A549 (cell line): ENCODE data around the gene SLC22A24. TPM values are rescaled to one million over a fixed set of nuclear protein-coding genes. Genes with fewer than 3 reads are reported as not detected.
"Not testable (repeated sequence)": the region's sequence is repeated elsewhere in the genome, so short reads cannot be mapped to it uniquely, and the experiment has no call there.

ENCODE experiments used
- ATAC-seq, 2 experiments: fragments of 200-7000 bp in 1 of 2; fragments of >200 bp in 1 of 2; cut with Nextera tagmentation in 1 of 2; cut with Tn5 transposase in 1 of 2; 3 replicates each; pipeline versions ENCODE4 v1.8.0 to v1.9.1; 2018 to 2020; ENCODE audit warnings: mild to moderate bottlenecking in 1 of 2, moderate library complexity in 1 of 2
- CTCF ChIA-PET: fragments of 300-600 bp; sonication (Branson Sonifier 250); formaldehyde crosslinking; extraction: SDS; loops from one replicate; lab custom pipeline; 2021; ENCODE audit warnings: antibody characterized with exemption, inconsistent platforms; lab: Yijun Ruan, JAX
- POLR2A ChIA-PET: fragments of 350-600 bp; formaldehyde crosslinking; extraction: SDS; loops from one replicate; lab custom pipeline; 2021; ENCODE audit warnings: antibody characterized with exemption, inconsistent platforms; lab: Yijun Ruan, JAX
- DNase-seq, 2 experiments: peaks; one replicate each; pipeline versions ENCODE4 v3.0.0 to v3.0.0-alpha.2; 2011 to 2016; ENCODE audit warnings: low read depth in 1 of 2, low spot score in 1 of 2
- FAIRE-seq: peaks from 2 replicates; lab custom pipeline; 2011; peaks lifted over from hg19 to GRCh38; lab: Jason Lieb, UNC
- H3K27ac ChIP-seq, 2 experiments: fragments of >200 bp; sonication (Bioruptor Twin); formaldehyde crosslinking; 3 replicates each; pipeline ENCODE4 v1.5.1; 2016 to 2017
- H3K4me1 ChIP-seq: fragments of >200 bp; sonication (Bioruptor Twin); formaldehyde crosslinking; 3 replicates; pipeline ENCODE4 v1.6.1; 2016
- H3K4me2 ChIP-seq: fragments of >200 bp; sonication (Bioruptor Twin); formaldehyde crosslinking; 3 replicates; pipeline ENCODE4 v1.6.1; 2016
- H3K4me3 ChIP-seq: fragments of >200 bp; sonication (Bioruptor Twin); formaldehyde crosslinking; 3 replicates; pipeline ENCODE4 v1.5.1; 2016
- H3K9me3 ChIP-seq: fragments of >200 bp; sonication (Bioruptor Twin); formaldehyde crosslinking; 3 replicates; pipeline ENCODE4 v1.6.1; 2016
- CBX8 ChIP-seq: fragments of 200-600 bp; sonication (generic); IDR thresholded peaks from 2 replicates; pipeline ENCODE4 v1.6.1; 2016
- CHD4 ChIP-seq: fragments of 200-600 bp; sonication (generic); IDR thresholded peaks from 2 replicates; pipeline ENCODE4 v1.6.1; 2016; ENCODE audit warnings: antibody characterized with exemption, mild to moderate bottlenecking, borderline replicate concordance
- EHF ChIP-seq: fragments of 250-450 bp; sonication (Bioruptor Pico); IDR thresholded peaks from 2 replicates; pipeline ENCODE4 v1.5.0; 2020; ENCODE audit warnings: mild to moderate bottlenecking
- FOSB ChIP-seq: fragments of 250-450 bp; sonication (Bioruptor Pico); IDR thresholded peaks from 2 replicates; pipeline ENCODE4 v1.5.0; 2020; ENCODE audit warnings: mild to moderate bottlenecking, moderate library complexity
- FOSL2 ChIP-seq, 2 experiments: fragments of 450-650 bp in 1 of 2; fragments of >200 bp in 1 of 2; sonication (Bioruptor Twin) in 1 of 2; formaldehyde crosslinking; IDR thresholded peaks; 2 replicates each; pipeline versions ENCODE4 v1.5.0 to v1.6.1; 2016 to 2020; ENCODE audit warnings: mild to moderate bottlenecking in 1 of 2, moderate library complexity in 1 of 2
- HOXB13 ChIP-seq: fragments of 250-450 bp; sonication (Bioruptor Pico); IDR thresholded peaks from 2 replicates; pipeline ENCODE4 v1.5.0; 2020; ENCODE audit warnings: low read depth, mild to moderate bottlenecking, moderate library complexity
- HOXB5 ChIP-seq: fragments of 250-450 bp; sonication (Bioruptor Pico); IDR thresholded peaks from 2 replicates; pipeline ENCODE4 v1.5.0; 2020; ENCODE audit warnings: mild to moderate bottlenecking, moderate library complexity
- JUNB ChIP-seq: fragments of >200 bp; sonication (Bioruptor Twin); formaldehyde crosslinking; IDR thresholded peaks from 2 replicates; pipeline ENCODE4 v1.6.1; 2016
- KDM1A ChIP-seq: fragments of 200-600 bp; sonication (generic); IDR thresholded peaks from 2 replicates; pipeline ENCODE4 v1.6.1; 2016; ENCODE audit warnings: low read depth, mild to moderate bottlenecking
- KDM5A ChIP-seq: fragments of 200-600 bp; sonication (generic); IDR thresholded peaks from 2 replicates; pipeline ENCODE4 v1.6.1; 2016; ENCODE audit warnings: antibody characterized with exemption, mild to moderate bottlenecking
- MAFK ChIP-seq: fragments of 450-650 bp; IDR thresholded peaks from 2 replicates; pipeline ENCODE4 v1.6.1; 2014; ENCODE audit not compliant: partially characterized antibody
- MAZ ChIP-seq: fragments of 150-350 bp; IDR thresholded peaks from 2 replicates; pipeline ENCODE4 v1.6.1; 2014; ENCODE audit warnings: antibody characterized with exemption, low read depth, low read length, borderline replicate concordance
- POLR2AphosphoS2 ChIP-seq: conservative IDR thresholded peaks from 2 replicates; pipeline ENCODE4 v1.6.1; 2012; ENCODE audit warnings: low read length, improper control_type of control experiment, inconsistent platforms
- RARB ChIP-seq: fragments of 250-450 bp; sonication (Bioruptor Pico); IDR thresholded peaks from 2 replicates; pipeline ENCODE4 v1.8.0; 2021; ENCODE audit warnings: mild to moderate bottlenecking, moderate library complexity
- RFX5 ChIP-seq: fragments of 450-650 bp; IDR thresholded peaks from 2 replicates; pipeline ENCODE4 v1.7.1; 2014; ENCODE audit warnings: antibody characterized with exemption, mild to moderate bottlenecking, moderate library complexity
- ZC3H11A ChIP-seq: fragments of 450-650 bp; IDR thresholded peaks from 2 replicates; pipeline ENCODE4 v1.6.1; 2014; ENCODE audit warnings: antibody characterized with exemption, mild to moderate bottlenecking
- ZSCAN20 ChIP-seq: fragments of 250-450 bp; sonication (Bioruptor Pico); IDR thresholded peaks from 2 replicates; pipeline ENCODE4 v1.8.0; 2022; ENCODE audit warnings: mild to moderate bottlenecking, moderate library complexity
- WGBS: methylation state at CpG from one replicate; pipeline ENCODE4 v1.1.6; 2017; ENCODE audit errors: missing lambda C conversion rate; 5-methylcytosine and 5-hydroxymethylcytosine counted together
- polyA plus RNA-seq, 4 experiments: library from polyadenylated mRNA; depleted of rRNA in 3 of 4; stranded (reverse); fragments of >200 nt; fragmentation: RNase III in 1 of 4; extraction: RNeasy Plus Mini Kit Qiagen cat#74134 plus additional on column Dnase treatment in 1 of 4; gene quantifications; 2 replicates in 3 of 4; 3 replicates in 1 of 4; pipeline ENCODE4 v1.2.3, GENCODE V29; 2011 to 2017
- TF ChIP-seq, protein P1 (sequence below): fragments of >200 bp; sonication (Bioruptor Twin); formaldehyde crosslinking; IDR thresholded peaks from 3 replicates; pipeline ENCODE4 v1.6.1; 2016
- TF ChIP-seq, protein P2 (sequence below): fragments of 250-450 bp; sonication (Bioruptor Pico); IDR thresholded peaks from 2 replicates; pipeline ENCODE4 v1.5.0; 2020; ENCODE audit warnings: low read depth, mild to moderate bottlenecking, moderate library complexity
- TF ChIP-seq, protein P3 (sequence below): IDR thresholded peaks from 2 replicates; pipeline ENCODE4 v1.6.1; 2012
- TF ChIP-seq, protein P4 (sequence below): IDR thresholded peaks from 2 replicates; pipeline ENCODE4 v1.6.1; 2012
- TF ChIP-seq, protein P5 (sequence below): fragments of 150-350 bp; IDR thresholded peaks from 2 replicates; pipeline ENCODE4 v1.6.1; 2014; ENCODE audit warnings: low read depth, mild to moderate bottlenecking, low read length

Gene SLC22A24
- polyA plus RNA-seq, 2 of the 4 experiments (the other 2 are of a cell fraction) = not detected

DNA sequence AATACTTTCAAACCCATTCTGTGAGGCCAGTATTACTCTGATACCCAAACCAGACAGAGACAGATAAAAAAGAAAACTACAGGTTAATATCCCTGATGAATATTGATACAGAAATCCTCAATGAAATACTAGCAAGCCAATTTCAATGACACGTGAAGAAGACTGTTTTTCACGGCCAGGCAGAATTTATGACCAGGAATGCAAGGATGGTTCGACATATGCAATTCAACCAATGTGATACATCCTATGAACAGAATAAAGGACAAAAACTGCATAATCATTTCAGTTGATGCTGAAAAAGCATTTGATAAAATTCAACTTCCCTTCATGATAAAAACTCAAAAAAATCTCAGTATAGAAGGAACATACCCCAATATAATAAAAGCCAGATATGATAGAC, 44.5 kb downstream of the SLC22A24 start:
- no peak for FAIRE-seq
- no peak for ATAC-seq
- no peak overlapping the region for H3K27ac ChIP-seq
- H3K4me2 ChIP-seq = no peak overlapping the region
- CTCF ChIA-PET = interaction anchor here (0.8 kb wide), 1 partner anchor 39 kb away, joined by 3 read pairs; no protein-coding TSS in a partner anchor
- H3K4me1 ChIP-seq = no peaks in the 10 kb centered on the region
- peaks cover 15% of the 10 kb centered on the region for H3K9me3 ChIP-seq
- H3K4me3 ChIP-seq = no peak overlapping the region
- no peak for DNase-seq
- no peak for TF ChIP-seq HOXB5 (CRISPR knock-in tag)
- TF ChIP-seq HOXB13 (CRISPR knock-in tag) = no peak
- no peak for TF ChIP-seq POLR2AphosphoS2
- no peak for TF ChIP-seq KDM1A
- TF ChIP-seq KDM5A = no peak
- no peak for TF ChIP-seq RFX5
- TF ChIP-seq ZC3H11A = no peak
- no peak for TF ChIP-seq FOSB (CRISPR knock-in tag)
- TF ChIP-seq MAZ = no peak
- TF ChIP-seq, protein P1, sequence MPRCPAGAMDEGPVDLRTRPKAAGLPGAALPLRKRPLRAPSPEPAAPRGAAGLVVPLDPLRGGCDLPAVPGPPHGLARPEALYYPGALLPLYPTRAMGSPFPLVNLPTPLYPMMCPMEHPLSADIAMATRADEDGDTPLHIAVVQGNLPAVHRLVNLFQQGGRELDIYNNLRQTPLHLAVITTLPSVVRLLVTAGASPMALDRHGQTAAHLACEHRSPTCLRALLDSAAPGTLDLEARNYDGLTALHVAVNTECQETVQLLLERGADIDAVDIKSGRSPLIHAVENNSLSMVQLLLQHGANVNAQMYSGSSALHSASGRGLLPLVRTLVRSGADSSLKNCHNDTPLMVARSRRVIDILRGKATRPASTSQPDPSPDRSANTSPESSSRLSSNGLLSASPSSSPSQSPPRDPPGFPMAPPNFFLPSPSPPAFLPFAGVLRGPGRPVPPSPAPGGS = no peak
- TF ChIP-seq, protein P2, sequence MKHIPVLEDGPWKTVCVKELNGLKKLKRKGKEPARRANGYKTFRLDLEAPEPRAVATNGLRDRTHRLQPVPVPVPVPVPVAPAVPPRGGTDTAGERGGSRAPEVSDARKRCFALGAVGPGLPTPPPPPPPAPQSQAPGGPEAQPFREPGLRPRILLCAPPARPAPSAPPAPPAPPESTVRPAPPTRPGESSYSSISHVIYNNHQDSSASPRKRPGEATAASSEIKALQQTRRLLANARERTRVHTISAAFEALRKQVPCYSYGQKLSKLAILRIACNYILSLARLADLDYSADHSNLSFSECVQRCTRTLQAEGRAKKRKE = no peak
- TF ChIP-seq MAFK = no peak
- no peak for TF ChIP-seq CHD4
- TF ChIP-seq CBX8 = no peak
- POLR2A ChIA-PET = no interaction called here
- 9% methylated on average over 3 of the region's 3 CpGs for WGBS

DNA sequence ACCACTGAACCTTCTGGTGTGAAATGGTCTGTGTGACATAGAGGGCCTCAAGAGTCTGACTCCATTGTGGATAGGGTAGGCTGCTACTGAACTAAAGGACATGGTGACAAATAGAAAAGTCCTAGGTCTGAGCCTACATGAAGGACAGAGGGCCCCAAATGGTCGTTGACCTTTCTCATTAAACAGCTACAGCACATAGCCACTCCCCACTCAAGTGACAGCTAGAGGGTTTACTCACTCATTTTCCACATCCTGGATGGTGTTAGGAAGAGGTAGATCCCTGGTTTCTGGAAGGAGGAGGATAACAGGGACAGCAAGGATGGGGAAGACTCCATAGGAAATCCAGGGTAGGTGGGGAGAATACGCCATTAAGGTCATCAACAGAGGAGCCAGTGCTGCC, 63.3 kb downstream of the SLC22A24 start:
- no peak for FAIRE-seq
- H3K4me1 ChIP-seq = no peaks in the 10 kb centered on the region
- no peak for DNase-seq
- TF ChIP-seq, protein P3, sequence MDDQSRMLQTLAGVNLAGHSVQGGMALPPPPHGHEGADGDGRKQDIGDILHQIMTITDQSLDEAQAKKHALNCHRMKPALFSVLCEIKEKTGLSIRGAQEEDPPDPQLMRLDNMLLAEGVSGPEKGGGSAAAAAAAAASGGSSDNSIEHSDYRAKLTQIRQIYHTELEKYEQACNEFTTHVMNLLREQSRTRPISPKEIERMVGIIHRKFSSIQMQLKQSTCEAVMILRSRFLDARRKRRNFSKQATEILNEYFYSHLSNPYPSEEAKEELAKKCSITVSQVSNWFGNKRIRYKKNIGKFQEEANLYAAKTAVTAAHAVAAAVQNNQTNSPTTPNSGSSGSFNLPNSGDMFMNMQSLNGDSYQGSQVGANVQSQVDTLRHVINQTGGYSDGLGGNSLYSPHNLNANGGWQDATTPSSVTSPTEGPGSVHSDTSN = no peak
- no peak for TF ChIP-seq ZSCAN20 (CRISPR knock-in tag)
- TF ChIP-seq RARB (CRISPR knock-in tag) = no peak
- TF ChIP-seq KDM1A = no peak
- TF ChIP-seq JUNB = no peak
- TF ChIP-seq, protein P4, sequence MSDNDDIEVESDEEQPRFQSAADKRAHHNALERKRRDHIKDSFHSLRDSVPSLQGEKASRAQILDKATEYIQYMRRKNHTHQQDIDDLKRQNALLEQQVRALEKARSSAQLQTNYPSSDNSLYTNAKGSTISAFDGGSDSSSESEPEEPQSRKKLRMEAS = no peak
- no peak for TF ChIP-seq FOSL2 (IDR thresholded peaks at IDR 0.05)
- no peak for TF ChIP-seq FOSL2 (CRISPR knock-in tag; IDR thresholded peaks at IDR 0.05)
- TF ChIP-seq EHF (CRISPR knock-in tag) = no peak
- TF ChIP-seq MAZ = no peak
- TF ChIP-seq FOSB (CRISPR knock-in tag) = no peak
- TF ChIP-seq, protein P5, sequence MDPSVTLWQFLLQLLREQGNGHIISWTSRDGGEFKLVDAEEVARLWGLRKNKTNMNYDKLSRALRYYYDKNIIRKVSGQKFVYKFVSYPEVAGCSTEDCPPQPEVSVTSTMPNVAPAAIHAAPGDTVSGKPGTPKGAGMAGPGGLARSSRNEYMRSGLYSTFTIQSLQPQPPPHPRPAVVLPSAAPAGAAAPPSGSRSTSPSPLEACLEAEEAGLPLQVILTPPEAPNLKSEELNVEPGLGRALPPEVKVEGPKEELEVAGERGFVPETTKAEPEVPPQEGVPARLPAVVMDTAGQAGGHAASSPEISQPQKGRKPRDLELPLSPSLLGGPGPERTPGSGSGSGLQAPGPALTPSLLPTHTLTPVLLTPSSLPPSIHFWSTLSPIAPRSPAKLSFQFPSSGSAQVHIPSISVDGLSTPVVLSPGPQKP = no peak
- TF ChIP-seq, all 56 proteins: peak for 0
- Histone ChIP-seq H3K27ac (no peak overlapping the region), H3K4me3 (no peak overlapping the region), H3K4me2 (no peak overlapping the region), H3K9me3 (no peaks in the 10 kb centered on the region)
- no peak for ATAC-seq
- ChIA-PET POLR2A (no interaction called here), CTCF (no interaction called here)
- WGBS = 22% methylated on average over 2 of the region's 2 CpGs

DNA sequence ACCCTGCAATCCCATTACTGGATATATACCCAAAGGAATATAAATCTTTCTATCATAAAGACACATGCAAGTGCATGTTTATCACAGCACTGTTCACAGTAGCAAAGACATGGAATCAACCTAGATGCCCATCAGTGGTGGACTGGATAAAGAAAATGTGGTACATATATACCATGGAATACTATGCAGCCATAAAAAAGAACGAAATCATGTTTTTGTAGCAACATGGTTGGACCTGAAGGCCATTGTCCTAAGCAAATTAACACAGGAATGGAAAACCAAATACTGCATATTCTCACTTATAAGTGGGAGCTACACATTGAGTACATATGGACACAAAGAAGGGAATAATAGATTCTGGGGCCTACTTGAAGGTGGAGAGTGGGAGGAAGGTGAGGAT, 97.8 kb downstream of the SLC22A24 start:
- H3K27ac ChIP-seq, ATAC-seq, FAIRE-seq, POLR2A ChIA-PET, H3K4me3 ChIP-seq, H3K4me1 ChIP-seq, H3K4me2 ChIP-seq, DNase-seq, H3K9me3 ChIP-seq: not testable (repeated sequence)
- CTCF ChIA-PET = interaction anchor here (1.8 kb wide), 1 partner anchor 10 kb away, joined by 6 read pairs; no protein-coding TSS in a partner anchor
- WGBS = 0% methylated on average over 1 of the region's 1 CpG
